ENCODE results near the gene VWA2. TPM values are rescaled to one million over a fixed set of nuclear protein-coding genes. Genes with fewer than 3 reads are reported as not detected.

VWA2 gene
- total RNA-seq, 4 donors from 2014 or later, result 0.20 TPM; not detected in 3

GRCh38 chr10:114311023-114311422, 72.0 kb downstream of the VWA2 start:
- no peaks in the 10 kb centered on the region for H3K9me3 ChIP-seq
- no peaks in the 10 kb centered on the region for H3K36me3 ChIP-seq
- in situ Hi-C loops (cut with MboI; ENCODE audit: low sequenced_read_pairs in 4 of 4), result loop anchor here in 2 of 4 donors (25.0 kb wide), 4 partner anchors 251 to 826 kb away; partner anchors contain the start of gene FHIP2A (in 1 of the 2)
- no peak for ATAC-seq
- no peaks in the 10 kb centered on the region for H3K27me3 ChIP-seq
- H3K4me3 ChIP-seq, result no peak overlapping the region
- no peak for TF ChIP-seq CTCF (IDR thresholded peaks at IDR 0.05 in 4 of 5, conservative IDR thresholded peaks at IDR 0.05 in 1 of 5)
- TF ChIP-seq POLR2A (IDR thresholded peaks at IDR 0.05), result no peak
- H3K27ac ChIP-seq, result no peak overlapping the region
- intact Hi-C loops (cut with DNase I; ENCODE audit: low total_unique reads), result no loop called here
- H3K4me1 ChIP-seq, result peaks cover 5% of the 10 kb centered on the region in 2 donors
- no peak for DNase-seq

GRCh38 chr10:114311496-114312209, 72.6 kb downstream of the VWA2 start:
- no peak overlapping the region for H3K4me3 ChIP-seq
- DNase-seq, result no peak
- H3K4me1 ChIP-seq, result peaks cover 5% of the 10 kb centered on the region in 2 donors
- H3K27ac ChIP-seq, result no peak overlapping the region
- ATAC-seq, result no peak
- H3K36me3 ChIP-seq, result no peaks in the 10 kb centered on the region
- no peaks in the 10 kb centered on the region for H3K27me3 ChIP-seq
- in situ Hi-C loops (cut with MboI; ENCODE audit: low sequenced_read_pairs in 4 of 4), result loop anchor here in 2 of 4 donors (25.0 kb wide), 4 partner anchors 251 to 826 kb away; partner anchors contain the start of gene FHIP2A (in 1 of the 2)
- no peaks in the 10 kb centered on the region for H3K9me3 ChIP-seq
- TF ChIP-seq POLR2A (IDR thresholded peaks at IDR 0.05) (no peak), CTCF (IDR thresholded peaks at IDR 0.05 in 4 of 5, conservative IDR thresholded peaks at IDR 0.05 in 1 of 5) (no peak)
- intact Hi-C loops (cut with DNase I; ENCODE audit: low total_unique reads), result no loop called here

GRCh38 chr10:114313139-114313538, 74.1 kb downstream of the VWA2 start:
- no peak for ATAC-seq
- in situ Hi-C loops (cut with MboI; ENCODE audit: low sequenced_read_pairs in 4 of 4), result loop anchor here in 2 of 4 donors (25.0 kb wide), 4 partner anchors 249 to 824 kb away; partner anchors contain the start of gene FHIP2A (in 1 of the 2)
- no peak for TF ChIP-seq CTCF (IDR thresholded peaks at IDR 0.05 in 4 of 5, conservative IDR thresholded peaks at IDR 0.05 in 1 of 5)
- no peak for TF ChIP-seq POLR2A (IDR thresholded peaks at IDR 0.05)
- Histone ChIP-seq H3K4me1 (peaks cover 5% of the 10 kb centered on the region in 2 donors), H3K4me3 (no peak overlapping the region), H3K36me3 (no peaks in the 10 kb centered on the region), H3K9me3 (no peaks in the 10 kb centered on the region), H3K27ac (no peak overlapping the region), H3K27me3 (no peaks in the 10 kb centered on the region)
- DNase-seq, result no peak
- intact Hi-C loops (cut with DNase I; ENCODE audit: low total_unique reads), result no loop called here

GRCh38 chr10:114313866-114314265, 74.8 kb downstream of the VWA2 start:
- intact Hi-C loops (cut with DNase I; ENCODE audit: low total_unique reads) (no loop called here), in situ Hi-C loops (cut with MboI; ENCODE audit: low sequenced_read_pairs in 4 of 4) (loop anchor here in 2 of 4 donors (25.0 kb wide), 4 partner anchors 248 to 823 kb away; partner anchors contain the start of gene FHIP2A (in 1 of the 2))
- H3K9me3 ChIP-seq, result no peaks in the 10 kb centered on the region
- H3K4me3 ChIP-seq, result no peak overlapping the region
- no peak for DNase-seq
- no peak for ATAC-seq
- no peaks in the 10 kb centered on the region for H3K36me3 ChIP-seq
- no peak for TF ChIP-seq POLR2A (IDR thresholded peaks at IDR 0.05)
- no peak for TF ChIP-seq CTCF (IDR thresholded peaks at IDR 0.05 in 4 of 5, conservative IDR thresholded peaks at IDR 0.05 in 1 of 5)
- H3K4me1 ChIP-seq, result peaks cover 0 to under 1% of the 10 kb centered on the region in 2 donors
- H3K27me3 ChIP-seq, result no peaks in the 10 kb centered on the region
- no peak overlapping the region for H3K27ac ChIP-seq
